ENCODE results near the gene ODAPH.
"Not testable (repeated sequence)": the region's sequence is repeated elsewhere in the genome, so short reads cannot be mapped to it uniquely, and the experiment has no call there.

- not testable (repeated sequence) for TF ChIP-seq CTCF (optimal IDR thresholded peaks at IDR 0.05 in 1 of 3, IDR thresholded peaks at IDR 0.05 in 1 of 3, conservative IDR thresholded peaks at IDR 0.05 in 1 of 3; ENCODE audit: extremely low read depth in 1 of 3, insufficient read depth in 2 of 3, low read length in 3 of 3); EZH2 (IDR thresholded peaks at IDR 0.05; ENCODE audit: low read length)
Measured at GRCh38 chr4:75533339-75533887, 22.5 kb upstream of the ODAPH start.
